DMS153 treated with DMSO at 0.1 percent for 48 hours (cell line): Measurements from ENCODE around the gene ABRACL.
"Not testable (repeated sequence)": the region's sequence is repeated elsewhere in the genome, so short reads cannot be mapped to it uniquely, and the experiment has no call there.

Source experiments
- DNase-seq: peaks from one replicate; lab custom pipeline; 2025; ENCODE audit not compliant: unreplicated experiment; lab: John Stamatoyannopoulos, UW

Gene ABRACL, protein sequence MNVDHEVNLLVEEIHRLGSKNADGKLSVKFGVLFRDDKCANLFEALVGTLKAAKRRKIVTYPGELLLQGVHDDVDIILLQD

DNA sequence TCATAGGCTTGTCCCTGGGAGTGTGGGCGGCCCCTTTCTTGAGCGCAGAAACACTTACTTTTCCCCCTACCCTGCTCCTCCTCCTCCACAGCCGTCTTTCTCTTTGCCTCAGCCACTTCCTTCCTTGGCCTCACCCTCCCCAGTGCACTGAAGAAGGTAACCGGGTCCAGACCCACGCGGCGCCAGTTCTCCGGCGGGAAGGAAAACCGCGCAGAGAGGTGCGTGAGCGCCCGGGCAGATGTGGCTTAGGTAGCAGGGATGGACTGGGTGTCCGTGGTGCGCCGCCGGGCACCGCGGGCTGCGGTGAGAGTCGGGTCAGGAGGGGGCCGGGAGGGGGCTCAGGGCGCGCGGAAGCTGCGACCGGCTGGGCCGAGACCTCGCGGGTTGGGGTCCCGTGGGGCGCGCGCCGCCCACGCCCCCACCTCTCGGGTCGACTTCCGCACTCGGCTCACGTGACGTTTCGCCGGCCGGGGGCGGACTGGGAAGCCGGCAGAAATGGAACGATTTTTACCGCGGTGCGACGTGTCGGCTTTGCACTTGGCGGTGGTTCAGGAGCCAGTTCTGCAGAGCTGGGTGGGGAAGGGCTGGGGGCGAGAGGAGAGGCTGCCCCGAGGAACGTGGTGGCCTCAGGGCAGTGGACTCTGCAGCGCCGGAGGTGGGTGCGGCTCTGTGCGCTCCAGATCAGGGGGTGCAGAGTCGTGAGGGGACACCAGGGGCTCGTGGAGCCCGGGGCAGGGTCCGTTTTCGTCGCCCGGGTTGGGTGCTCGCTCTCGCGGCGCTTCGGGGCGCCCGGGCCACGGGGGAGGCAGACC, at the start of gene ABRACL:
Gene ABRACL, plus strand, starts transcription at position 88 of the 812 bp plus-strand sequence. CDS start 5,416 bp downstream, outside the sequence.
- peak; percentile 53 for DNase-seq

DNA sequence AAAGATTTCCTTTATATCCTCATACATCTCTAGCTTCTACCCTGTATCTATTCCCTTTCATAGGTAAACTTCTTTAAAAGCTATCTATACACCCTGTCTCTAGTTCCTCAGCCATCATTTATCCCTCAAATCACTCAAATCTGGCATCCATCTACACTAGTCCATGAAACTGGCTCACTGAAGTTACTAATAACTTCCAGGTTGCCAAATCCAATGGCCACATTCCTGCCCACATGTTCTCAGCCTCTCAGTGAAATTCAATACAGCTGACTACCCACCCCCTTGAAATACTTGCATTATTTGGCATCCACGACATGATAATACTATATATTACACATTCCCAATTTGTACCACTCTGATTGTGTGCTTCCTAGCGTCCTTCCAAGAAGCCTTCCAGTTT, 49.2 kb upstream of the ABRACL start:
- DNase-seq = no peak

DNA sequence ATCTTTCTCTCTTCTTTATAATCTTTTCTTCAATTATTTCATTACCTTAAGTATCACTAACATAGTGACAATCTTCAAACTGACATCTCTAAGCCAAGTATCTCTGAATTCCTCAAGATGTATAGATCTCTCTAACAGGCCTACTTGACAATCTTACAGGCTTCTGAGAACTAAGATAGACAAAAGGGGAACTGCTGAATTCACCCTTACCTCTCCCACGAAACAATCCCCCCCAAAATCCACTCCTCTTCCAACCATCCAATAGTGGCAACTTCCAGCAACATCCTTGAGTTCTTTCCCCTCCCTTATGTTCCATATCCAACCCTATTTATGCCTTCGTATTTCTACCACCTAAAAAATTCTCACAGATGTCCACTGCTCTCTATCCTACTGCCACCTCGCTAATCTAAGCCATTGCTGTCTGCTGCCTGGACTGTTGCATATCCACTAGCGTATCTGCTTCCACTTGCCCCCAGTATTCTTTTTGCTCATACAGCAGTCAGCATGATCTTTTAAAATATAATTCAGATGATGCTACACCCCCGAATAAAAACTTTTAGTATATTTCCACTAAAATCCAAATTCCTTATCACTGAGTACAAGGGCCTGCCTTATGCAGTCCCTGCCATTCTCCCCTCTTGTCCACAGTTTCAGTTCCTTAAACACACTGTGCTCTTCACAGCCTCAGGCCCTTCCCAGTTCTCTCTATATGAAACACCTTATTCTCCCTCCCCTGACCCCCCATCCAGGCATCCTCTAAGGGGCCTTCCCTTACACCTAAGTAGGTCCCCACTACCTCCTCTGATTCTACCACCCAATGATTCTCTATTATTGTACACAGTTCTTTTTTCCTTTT, 48.5 kb upstream of the ABRACL start:
- no peak for DNase-seq

DNA sequence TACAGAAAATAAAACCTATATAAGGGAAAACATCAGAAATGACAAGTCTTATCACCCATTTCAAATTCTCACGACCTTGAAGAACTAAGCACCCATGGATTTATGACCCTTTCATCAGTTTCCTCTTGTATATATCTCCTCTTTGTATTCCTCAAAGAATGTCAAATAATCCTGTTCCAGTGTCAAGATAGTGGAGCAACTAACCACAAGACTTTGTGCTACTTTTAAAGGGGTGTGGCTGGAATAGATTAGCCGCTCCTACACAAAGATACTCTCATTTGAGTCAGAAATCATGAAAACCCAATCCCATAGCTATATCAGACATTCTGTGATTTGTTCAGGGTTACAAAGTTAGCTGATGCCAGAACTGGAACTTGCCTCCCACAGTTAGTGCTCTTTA, 47.1 kb upstream of the ABRACL start:
- no peak for DNase-seq

DNA sequence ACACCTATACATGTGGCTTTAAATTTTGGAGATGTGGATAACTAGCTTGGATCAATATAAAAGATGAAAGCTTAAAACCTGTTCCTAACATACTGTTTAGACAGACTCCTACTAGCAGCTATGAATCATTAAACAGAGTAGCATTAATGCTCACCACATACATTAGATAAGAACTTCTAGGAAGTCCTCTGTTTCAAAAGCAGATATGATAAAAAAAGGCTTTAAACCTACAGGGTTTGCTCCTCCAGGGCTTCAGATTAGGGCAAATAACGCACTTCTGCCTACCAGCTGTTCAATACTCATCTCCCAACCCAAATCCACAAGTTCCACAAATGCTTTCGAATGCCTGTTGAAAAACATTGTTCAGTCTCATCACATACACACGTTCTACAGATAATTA, 42.0 kb upstream of the ABRACL start:
- DNase-seq = no peak

DNA sequence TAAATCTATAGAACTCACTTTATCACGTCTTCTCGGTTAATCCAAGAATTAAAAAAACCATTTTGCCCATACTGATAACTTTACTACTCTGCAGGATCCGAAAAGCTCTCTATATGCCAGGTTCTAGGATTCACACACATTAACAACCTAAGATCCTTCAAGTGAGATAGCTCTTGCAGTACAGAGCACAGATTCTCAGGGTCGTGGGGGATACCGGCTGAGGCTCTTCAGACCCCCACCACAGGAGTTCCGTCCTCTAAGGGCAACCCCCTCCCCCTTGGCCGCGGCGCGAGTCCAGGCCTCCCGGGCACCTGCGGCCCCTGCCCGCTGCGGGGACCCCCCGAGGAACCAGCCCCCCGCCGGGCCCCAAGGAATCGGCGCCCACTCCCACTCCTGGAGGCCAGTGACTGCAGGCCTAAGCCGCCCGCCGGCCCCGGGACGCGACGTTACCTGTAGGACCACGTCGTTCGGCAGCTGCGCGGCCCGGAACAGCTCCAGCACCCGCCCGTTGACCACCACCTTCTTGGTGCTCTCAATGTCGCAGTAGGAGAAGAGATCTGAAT, 41.4 kb upstream of the ABRACL start:
- no peak for DNase-seq

DNA sequence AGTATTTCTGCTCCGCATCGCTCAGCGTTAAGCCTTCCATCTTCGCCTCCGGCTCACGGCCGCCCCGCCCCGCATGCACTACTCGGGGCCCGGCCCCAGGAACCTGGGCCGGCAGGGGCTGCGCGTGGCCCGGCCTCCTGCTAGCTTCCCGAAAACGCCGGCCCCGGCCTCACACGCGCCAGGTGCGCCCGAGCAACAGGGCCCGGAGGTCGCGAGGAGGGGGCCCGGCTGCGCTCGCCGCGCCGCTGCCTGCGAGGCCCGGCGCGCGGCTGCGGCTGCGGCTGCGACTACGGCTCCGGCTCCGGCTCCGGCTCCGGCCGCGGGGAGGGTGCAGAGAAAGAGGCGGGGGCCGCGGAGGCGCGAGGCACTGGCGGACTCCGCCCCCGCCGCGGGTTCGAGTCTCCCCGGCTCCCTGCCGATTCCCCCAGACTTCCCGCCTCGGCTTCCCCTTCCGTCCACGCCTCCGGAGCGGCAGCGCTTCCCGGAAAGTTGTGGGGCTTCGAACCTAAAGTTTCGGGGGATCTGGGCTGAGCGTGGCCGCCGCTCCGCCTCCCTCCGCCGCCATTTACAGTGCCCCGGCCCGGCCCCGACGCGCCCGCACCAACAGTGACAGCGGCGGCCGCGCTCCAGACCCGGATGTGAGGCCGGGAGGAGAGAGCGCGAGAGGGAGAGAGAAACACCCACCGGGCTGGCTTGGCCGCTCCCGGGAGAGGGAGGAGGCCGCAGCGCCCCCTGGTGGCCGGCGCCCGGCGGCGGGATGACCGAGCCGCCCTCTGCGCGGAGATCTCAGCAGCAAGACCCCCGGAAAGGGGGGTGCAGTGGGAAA, 40.7 kb upstream of the ABRACL start, which contains the start of gene REPS1:
Gene REPS1, minus strand, starts transcription at position 611 of the 826 bp plus-strand sequence. Its CDS starts 571 bp downstream, at position 40.
- no peak for DNase-seq

DNA sequence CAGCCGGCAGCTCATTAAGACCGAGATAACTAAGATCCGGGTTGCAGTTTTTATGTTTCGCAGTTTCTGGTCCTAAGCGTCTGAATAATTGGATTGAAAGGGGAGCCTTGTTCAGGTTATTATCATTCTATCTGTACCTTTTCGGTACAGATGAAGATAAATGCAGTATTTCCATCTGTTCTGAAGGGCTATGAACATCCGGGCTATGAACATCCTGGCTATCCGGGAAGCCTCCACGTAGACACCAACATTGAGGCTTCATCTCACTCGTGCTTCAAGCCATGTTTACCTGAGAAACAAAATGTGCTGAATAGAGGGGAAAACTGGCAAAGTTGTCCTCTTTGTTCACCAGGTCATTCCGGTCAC, 40.1 kb upstream of the ABRACL start:
- DNase-seq = peak; percentile 87

DNA sequence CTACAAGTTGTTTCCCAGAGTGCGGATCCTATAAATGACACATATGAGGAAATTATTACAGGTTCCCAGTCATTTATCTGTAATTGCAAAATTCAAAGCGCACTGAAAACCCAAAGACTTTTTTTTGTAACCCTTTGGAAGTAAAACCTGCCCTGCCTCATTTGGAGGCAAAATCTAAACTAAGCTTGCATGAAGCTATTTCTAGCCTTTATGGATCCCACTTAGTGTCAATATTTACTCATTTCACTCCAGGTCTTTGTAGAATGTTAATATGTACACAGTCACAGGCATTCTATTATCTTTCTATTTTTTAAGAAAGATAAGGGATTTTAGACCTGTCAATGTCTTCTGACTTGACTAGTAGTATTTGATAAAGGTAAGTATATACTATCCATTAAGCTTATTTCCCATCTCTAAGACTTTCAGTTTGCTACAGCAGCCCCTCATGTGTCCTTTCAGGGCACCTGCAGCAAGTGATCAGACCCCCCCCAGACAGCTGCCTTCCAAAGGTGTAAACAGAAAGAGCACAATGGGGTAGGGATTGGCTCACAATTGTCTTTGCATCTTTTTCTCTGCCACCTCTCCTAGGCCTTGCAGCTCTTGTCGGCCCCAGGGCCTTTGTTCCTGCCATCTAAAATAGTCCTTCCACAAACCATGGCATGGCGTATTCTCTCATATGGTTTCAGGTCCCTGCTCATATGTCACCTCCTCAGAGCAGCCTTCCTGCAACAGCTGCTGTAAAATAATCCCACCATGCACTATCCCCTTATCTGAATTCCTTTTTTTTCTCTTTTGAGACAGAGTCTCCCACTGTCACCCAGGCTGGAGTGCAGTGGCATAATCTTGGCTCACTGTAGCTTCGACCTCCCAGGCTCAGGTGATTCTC, 39.2 kb upstream of the ABRACL start:
- DNase-seq = peak; percentile 32

DNA sequence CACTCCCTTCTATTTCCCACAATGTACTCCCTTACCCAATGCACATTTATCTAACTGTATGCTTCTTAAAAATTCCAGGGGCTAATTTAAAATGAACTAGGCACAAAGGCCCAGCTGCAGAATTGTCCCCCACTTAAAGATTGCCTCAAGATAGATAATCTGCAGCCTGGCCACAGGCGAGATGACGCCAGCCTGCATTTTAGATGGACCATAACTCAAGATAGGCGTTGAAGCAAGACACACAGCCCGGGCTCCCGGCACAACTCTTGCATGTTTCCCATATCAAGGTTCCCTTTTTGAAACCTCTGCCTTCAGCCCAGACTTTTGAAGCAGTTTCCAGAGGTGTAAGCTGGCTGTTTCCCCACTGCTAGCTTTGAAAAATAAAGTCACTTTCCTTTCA, 37.3 kb upstream of the ABRACL start:
- no peak for DNase-seq

DNA sequence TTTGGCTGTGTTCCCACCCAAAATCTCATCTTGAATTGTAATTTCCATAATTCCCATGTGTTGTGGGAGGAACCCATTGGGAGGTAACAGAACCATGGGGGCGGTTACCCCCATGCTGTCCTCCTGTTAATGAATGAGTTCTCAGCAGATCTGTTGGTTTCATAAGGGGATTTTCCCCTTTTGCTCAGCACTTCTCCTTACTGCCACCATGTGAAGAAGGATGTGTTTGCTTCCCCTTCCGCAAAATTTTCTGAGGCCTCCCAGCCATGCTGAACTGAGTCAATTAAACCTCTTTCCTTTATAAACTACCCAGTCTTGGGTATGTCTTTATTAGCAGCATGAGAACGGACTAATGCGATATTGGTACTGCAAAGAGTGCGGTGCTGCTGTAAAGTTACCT, 35.6 kb upstream of the ABRACL start:
- not testable (repeated sequence) for DNase-seq

DNA sequence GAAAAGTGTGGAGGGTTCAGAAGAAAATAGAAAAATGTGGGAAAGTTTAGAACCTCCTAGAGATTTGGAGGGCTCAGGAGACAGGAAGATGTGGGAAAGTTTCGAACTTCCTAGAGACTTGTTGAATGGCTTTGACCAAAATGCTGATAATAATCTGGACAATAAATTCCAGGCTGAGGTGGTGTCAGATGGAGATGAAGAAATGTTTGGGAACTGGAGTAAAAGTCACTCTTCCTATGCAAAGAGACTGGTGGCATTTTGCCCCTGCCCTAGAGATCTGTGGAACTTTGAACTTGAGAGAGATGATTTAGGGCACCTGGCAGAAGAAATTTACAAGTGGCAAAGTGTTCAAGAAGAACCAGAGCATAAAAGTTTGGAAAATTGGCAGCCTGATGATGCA, 35.1 kb upstream of the ABRACL start:
- DNase-seq = not testable (repeated sequence)

DNA sequence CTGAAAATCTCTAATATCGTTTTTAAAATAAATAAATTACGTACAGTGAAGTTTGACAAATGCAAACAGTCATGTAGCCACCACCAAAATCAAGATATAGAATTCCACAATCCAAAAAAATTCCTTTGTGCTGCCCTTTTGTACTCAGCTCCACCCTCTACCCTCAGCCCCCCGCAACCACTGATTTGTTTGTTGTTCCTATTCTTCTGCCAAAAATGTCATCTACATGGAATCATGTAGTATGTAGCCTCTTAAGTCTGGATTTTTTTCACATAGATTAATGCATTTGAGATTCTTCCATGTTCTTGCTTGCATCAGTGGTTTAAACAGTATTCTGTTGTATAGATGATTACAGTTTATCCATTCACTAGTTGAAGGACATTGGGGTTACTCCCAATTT, 32.0 kb upstream of the ABRACL start:
- DNase-seq = no peak

DNA sequence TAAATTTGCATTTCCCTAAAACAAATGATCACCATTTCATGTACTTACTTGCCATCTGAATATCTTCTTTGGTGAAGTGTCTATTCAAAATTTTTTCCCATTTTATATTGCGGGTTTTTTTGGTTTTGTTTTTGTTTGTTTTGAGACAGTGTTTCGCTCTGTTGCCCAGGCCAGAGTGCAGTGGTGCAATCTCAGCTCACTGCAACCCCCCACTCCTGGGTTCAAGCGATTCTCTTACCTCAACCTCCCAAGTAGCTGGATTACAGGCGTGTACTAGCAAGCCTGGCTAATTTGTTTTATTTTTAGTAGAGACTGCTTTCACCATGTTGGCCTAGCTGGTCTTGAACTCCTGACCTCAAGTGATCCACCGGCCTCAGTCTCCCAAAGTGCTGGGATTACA, 31.4 kb upstream of the ABRACL start:
- no peak for DNase-seq

DNA sequence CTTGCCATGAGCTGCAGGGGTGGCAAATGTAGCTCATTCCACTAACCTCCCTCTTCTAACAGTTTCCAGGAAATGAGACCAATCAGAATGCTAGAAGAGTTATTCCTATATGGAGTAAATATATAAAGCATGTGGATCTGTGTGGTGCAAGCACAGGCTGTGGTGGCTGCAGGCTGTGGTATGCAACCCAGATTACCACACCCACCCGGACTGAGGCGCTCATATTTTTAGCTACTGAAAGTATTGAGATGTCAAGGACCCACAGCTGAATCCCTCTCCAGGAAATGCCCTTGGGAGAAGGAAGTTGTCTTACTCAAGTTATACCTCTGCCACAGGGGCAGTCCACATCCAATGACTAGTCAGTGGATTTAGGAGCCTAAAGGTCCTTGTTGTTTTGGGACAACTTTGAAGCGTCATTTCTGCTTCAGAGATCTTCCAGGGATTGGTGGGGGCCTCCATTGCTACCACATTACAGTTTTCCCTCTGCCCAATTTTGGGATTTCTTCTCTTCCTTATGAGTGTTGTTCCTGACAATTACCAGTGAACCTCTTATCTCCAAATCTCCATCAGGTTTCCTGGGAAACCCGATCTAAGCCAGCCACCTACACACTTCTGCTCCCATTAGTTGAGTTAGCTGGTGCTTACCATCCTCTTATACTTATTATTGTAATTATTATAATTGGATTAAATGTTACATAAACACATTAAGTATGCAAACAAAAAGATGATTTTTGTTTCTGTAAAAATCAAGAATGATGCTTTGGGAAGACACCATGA, 28.4 kb upstream of the ABRACL start:
- no peak for DNase-seq

DNA sequence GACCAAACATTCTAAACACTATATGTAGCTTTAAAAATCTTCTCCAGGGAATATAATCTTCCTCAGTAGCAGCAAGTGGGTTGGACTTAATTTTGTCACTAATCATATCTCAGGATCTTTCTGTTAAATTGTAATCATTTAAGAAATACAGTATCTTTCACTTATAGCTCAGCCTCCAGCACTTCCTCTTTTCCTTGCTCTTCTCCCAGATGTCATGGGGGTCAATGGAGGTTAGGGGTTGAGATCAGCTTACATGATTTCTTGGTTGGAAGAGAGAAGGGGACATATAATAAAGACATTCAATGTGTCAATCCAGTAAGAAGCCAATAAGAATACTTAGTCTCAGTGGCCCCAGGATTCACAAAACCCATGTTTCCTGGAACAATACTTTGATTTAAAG, 24.8 kb upstream of the ABRACL start:
- no peak for DNase-seq

DNA sequence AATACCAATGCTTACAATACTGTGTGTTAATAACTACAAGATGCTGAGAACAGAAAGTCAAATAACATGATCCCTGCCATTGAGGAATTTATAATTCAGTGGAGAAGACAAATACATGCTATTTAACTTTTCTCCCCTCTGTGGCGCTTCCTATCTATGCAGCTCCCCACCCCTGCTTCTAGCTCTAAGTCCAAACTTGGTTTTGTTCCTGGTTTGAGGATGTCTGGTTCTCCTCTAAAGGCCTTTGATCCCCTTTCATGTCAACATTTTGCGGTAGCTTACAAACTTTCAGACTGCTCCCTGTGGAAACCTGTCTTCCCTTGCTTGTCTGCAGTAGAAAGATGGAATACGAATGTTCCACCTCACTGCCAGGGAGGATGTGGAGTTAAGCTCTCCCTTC, 22.1 kb upstream of the ABRACL start:
- DNase-seq = no peak

DNA sequence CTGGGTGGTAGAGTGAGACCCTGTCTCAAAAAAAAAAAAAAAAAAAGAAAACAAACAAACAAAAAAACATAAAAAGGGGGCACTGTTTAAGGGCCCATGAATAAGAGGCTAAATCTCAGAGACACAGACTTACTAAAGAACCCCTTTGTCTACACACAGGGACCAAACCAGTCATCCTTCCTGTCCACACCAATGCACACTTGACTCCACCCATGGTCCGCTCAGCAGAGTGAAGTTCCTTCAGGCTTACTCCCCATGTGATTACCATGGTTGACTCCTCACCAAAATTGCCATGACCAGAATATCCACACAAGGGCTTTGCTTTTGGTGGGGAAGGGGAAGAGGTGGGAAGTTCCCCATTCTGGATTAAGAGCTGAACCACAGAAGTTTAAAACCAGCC, 21.1 kb upstream of the ABRACL start:
- no peak for DNase-seq

DNA sequence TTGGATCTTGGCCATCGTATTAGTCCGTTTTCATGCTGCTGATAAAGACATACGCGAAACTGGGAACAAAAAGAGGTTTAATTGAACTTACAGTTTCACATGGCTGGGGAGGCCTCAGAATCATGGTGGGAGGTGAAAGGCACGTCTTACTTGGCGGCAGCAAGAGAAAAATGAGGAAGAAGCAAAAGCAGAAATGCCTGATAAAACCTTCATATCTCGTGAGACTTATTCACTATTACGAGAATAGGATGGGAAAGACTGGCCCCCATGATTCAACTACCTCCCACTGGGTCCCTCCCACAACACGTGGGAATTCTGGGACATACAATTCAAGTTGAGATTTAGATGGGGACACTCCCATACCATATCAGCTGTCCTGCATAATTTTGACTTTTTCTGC, 20.4 kb upstream of the ABRACL start:
- DNase-seq = no peak
